ENCODE data around the gene TRIP6.
A peak's percentile ranks its signal among the peaks of the same experiment; 100 is the strongest.

Gene TRIP6

GRCh38 chr7:100895701-100895955, 28.4 kb downstream of the TRIP6 start, which contains the start of gene ACHE:
ACHE (minus strand) TSS chr7:100895888; CDS start chr7:100894232, 1,656 bp downstream.
- Histone ChIP-seq H4K20me1 (ENCODE audit: insufficient read depth, low read length) (no peaks in the 10 kb centered on the region), H3K27ac (ENCODE audit: low read length) (no peak within 1 kb of the TSS), H3K9me3 (ENCODE audit: insufficient read depth, low read length, severe bottlenecking) (no peaks in the 10 kb centered on the region), H3K4me3 (ENCODE audit: low read depth in 1 of 2, low read length in 2 of 2) (no peak within 1 kb of the TSS), H3K27me3 (ENCODE audit: insufficient read depth, low read length, poor library complexity) (peaks cover 9% of the 10 kb centered on the region), H3K4me1 (ENCODE audit: insufficient read depth, low read length) (peaks cover 4% of the 10 kb centered on the region), H2AFZ (ENCODE audit: low read depth, low read length) (no peak within 1 kb of the TSS), H3K9ac (ENCODE audit: low read depth, low read length) (no peak within 1 kb of the TSS), H3K79me2 (ENCODE audit: insufficient read depth, low read length) (no peaks in the 10 kb centered on the region), H3K36me3 (ENCODE audit: insufficient read depth, low read length) (no peaks in the 10 kb centered on the region), H3K4me2 (ENCODE audit: insufficient read depth, low read length) (no peak within 1 kb of the TSS)
- no peak for TF ChIP-seq EZH2 (IDR thresholded peaks at IDR 0.05; ENCODE audit: borderline replicate concordance, low read depth, low read length, severe bottlenecking)
- TF ChIP-seq CTCF (IDR thresholded peaks at IDR 0.05; ENCODE audit: borderline replicate concordance, extremely low read depth, low read length, poor library complexity, severe bottlenecking) = no peak
- ATAC-seq (ENCODE audit: insufficient read depth, low read depth) (no peak), DNase-seq (no peak)

GRCh38 chr7:100895956-100896731, 29.0 kb downstream of the TRIP6 start:
- H3K27me3 ChIP-seq (ENCODE audit: insufficient read depth, low read length, poor library complexity) = peaks cover 5% of the 10 kb centered on the region
- no peak overlapping the region for H2AFZ ChIP-seq (ENCODE audit: low read depth, low read length)
- no peaks in the 10 kb centered on the region for H3K4me1 ChIP-seq (ENCODE audit: insufficient read depth, low read length)
- H3K27ac ChIP-seq (ENCODE audit: low read length) = no peak overlapping the region
- no peaks in the 10 kb centered on the region for H3K79me2 ChIP-seq (ENCODE audit: insufficient read depth, low read length)
- ATAC-seq (ENCODE audit: insufficient read depth, low read depth) = no peak
- H3K4me2 ChIP-seq (ENCODE audit: insufficient read depth, low read length) = no peak overlapping the region
- H3K4me3 ChIP-seq (ENCODE audit: low read depth in 1 of 2, low read length in 2 of 2) = no peak overlapping the region
- TF ChIP-seq EZH2 (IDR thresholded peaks at IDR 0.05; ENCODE audit: borderline replicate concordance, low read depth, low read length, severe bottlenecking) (no peak), CTCF (IDR thresholded peaks at IDR 0.05; ENCODE audit: borderline replicate concordance, extremely low read depth, low read length, poor library complexity, severe bottlenecking) (no peak)
- no peak for DNase-seq
- no peaks in the 10 kb centered on the region for H4K20me1 ChIP-seq (ENCODE audit: insufficient read depth, low read length)
- H3K9me3 ChIP-seq (ENCODE audit: insufficient read depth, low read length, severe bottlenecking) = no peaks in the 10 kb centered on the region
- H3K36me3 ChIP-seq (ENCODE audit: insufficient read depth, low read length) = no peaks in the 10 kb centered on the region
- no peak overlapping the region for H3K9ac ChIP-seq (ENCODE audit: low read depth, low read length)

GRCh38 chr7:100896732-100897608, 29.8 kb downstream of the TRIP6 start:
- H3K4me1 ChIP-seq (ENCODE audit: insufficient read depth, low read length) = no peaks in the 10 kb centered on the region
- no peak overlapping the region for H3K4me2 ChIP-seq (ENCODE audit: insufficient read depth, low read length)
- H3K9me3 ChIP-seq (ENCODE audit: insufficient read depth, low read length, severe bottlenecking) = no peaks in the 10 kb centered on the region
- H3K27ac ChIP-seq (ENCODE audit: low read length) = no peak overlapping the region
- peak; percentile 36 for TF ChIP-seq CTCF (IDR thresholded peaks at IDR 0.05; ENCODE audit: borderline replicate concordance, extremely low read depth, low read length, poor library complexity, severe bottlenecking)
- TF ChIP-seq EZH2 (IDR thresholded peaks at IDR 0.05; ENCODE audit: borderline replicate concordance, low read depth, low read length, severe bottlenecking) = no peak
- no peaks in the 10 kb centered on the region for H4K20me1 ChIP-seq (ENCODE audit: insufficient read depth, low read length)
- H3K36me3 ChIP-seq (ENCODE audit: insufficient read depth, low read length) = no peaks in the 10 kb centered on the region
- H2AFZ ChIP-seq (ENCODE audit: low read depth, low read length) = no peak overlapping the region
- peaks cover 4% of the 10 kb centered on the region for H3K27me3 ChIP-seq (ENCODE audit: insufficient read depth, low read length, poor library complexity)
- no peaks in the 10 kb centered on the region for H3K79me2 ChIP-seq (ENCODE audit: insufficient read depth, low read length)
- H3K4me3 ChIP-seq (ENCODE audit: low read depth in 1 of 2, low read length in 2 of 2) = no peak overlapping the region
- DNase-seq (no peak), ATAC-seq (ENCODE audit: insufficient read depth, low read depth) (no peak)
- no peak overlapping the region for H3K9ac ChIP-seq (ENCODE audit: low read depth, low read length)

Measured in DND-41 (cell line).